MG63 (cell line): ENCODE results near the gene CCER1. TPM values are rescaled to one million over a fixed set of nuclear protein-coding genes. Genes with fewer than 3 reads are reported as not detected.
"Not testable (repeated sequence)": the region's sequence is repeated elsewhere in the genome, so short reads cannot be mapped to it uniquely, and the experiment has no call there.

Source experiments
- DNase-seq: peaks from one replicate; pipeline ENCODE4 v3.0.0-alpha.2; 2020
- H3K27me3 ChIP-seq: fragments of 250-450 bp; sonication (Bioruptor Pico); 2 replicates; pipeline ENCODE4 v1.5.1; 2020; ENCODE audit warnings: mild to moderate bottlenecking, moderate library complexity
- H3K36me3 ChIP-seq: fragments of 250-450 bp; sonication (Bioruptor Pico); 2 replicates; pipeline ENCODE4 v1.5.1; 2020; ENCODE audit warnings: mild to moderate bottlenecking, moderate library complexity
- H3K4me3 ChIP-seq: fragments of 250-450 bp; sonication (Bioruptor Pico); 2 replicates; pipeline ENCODE4 v1.5.1; 2020; ENCODE audit warnings: mild to moderate bottlenecking, moderate library complexity
- H3K9me3 ChIP-seq: fragments of 250-450 bp; sonication (Bioruptor Pico); 2 replicates; pipeline ENCODE4 v1.5.1; 2020; ENCODE audit warnings: mild to moderate bottlenecking, moderate library complexity
- total RNA-seq: library from RNA; depleted of rRNA; stranded (reverse); fragments of >200 nt; shearing (Covaris generic); gene quantifications from 2 replicates; pipeline ENCODE4 v1.2.3, GENCODE V29; 2014; ENCODE audit warnings: low replicate concordance; rRNA removed

Gene CCER1
- not detected in 2 replicates for total RNA-seq

GRCh38 chr12:90954921-90955320 is at the start of gene CCER1:
Gene CCER1, minus strand, starts transcription at chr12:90955176. Its CDS starts 434 bp downstream, at chr12:90954742.
- no peak for DNase-seq

GRCh38 chr12:91003737-91004136 is 48.8 kb upstream of the CCER1 start:
- no peak for DNase-seq
- Histone ChIP-seq H3K36me3 (no peaks in the 10 kb centered on the region), H3K9me3 (no peaks in the 10 kb centered on the region), H3K4me3 (no peak overlapping the region), H3K27me3 (no peaks in the 10 kb centered on the region)

More at GRCh38 chr12:90954921-90955320, at the start of gene CCER1:
- no peaks in the 10 kb centered on the region for H3K9me3 ChIP-seq
- H3K27me3 ChIP-seq: no peaks in the 10 kb centered on the region
- H3K36me3 ChIP-seq: no peaks in the 10 kb centered on the region
- H3K4me3 ChIP-seq: no peak within 1 kb of the TSS

GRCh38 chr12:91001306-91001705 is 46.3 kb upstream of the CCER1 start:
- H3K4me3 ChIP-seq: no peak overlapping the region
- H3K9me3 ChIP-seq: no peaks in the 10 kb centered on the region
- no peak for DNase-seq
- H3K27me3 ChIP-seq: no peaks in the 10 kb centered on the region
- no peaks in the 10 kb centered on the region for H3K36me3 ChIP-seq

- Histone ChIP-seq H3K27me3 (no peaks in the 10 kb centered on the region), H3K4me3 (no peak overlapping the region), H3K9me3 (no peaks in the 10 kb centered on the region), H3K36me3 (no peaks in the 10 kb centered on the region)
- no peak for DNase-seq
Observed at GRCh38 chr12:90999966-91000365, 45.0 kb upstream of the CCER1 start.

- H3K4me3 ChIP-seq: no peak overlapping the region
- no peak for DNase-seq
- H3K9me3 ChIP-seq: no peaks in the 10 kb centered on the region
- no peaks in the 10 kb centered on the region for H3K36me3 ChIP-seq
- H3K27me3 ChIP-seq: no peaks in the 10 kb centered on the region
Observed at GRCh38 chr12:90999527-90999926, 44.6 kb upstream of the CCER1 start.

- 0 out of 2 replicates have a peak, but pooled peaks cover 1% of the 10 kb centered on the region for H3K9me3 ChIP-seq
- H3K4me3 ChIP-seq: no peak overlapping the region
- no peaks in the 10 kb centered on the region for H3K27me3 ChIP-seq
- no peak for DNase-seq
- no peaks in the 10 kb centered on the region for H3K36me3 ChIP-seq
Observed at GRCh38 chr12:90995010-90995409, 40.0 kb upstream of the CCER1 start.

- H3K27me3 ChIP-seq: no peaks in the 10 kb centered on the region
- no peaks in the 10 kb centered on the region for H3K36me3 ChIP-seq
- no peak overlapping the region for H3K4me3 ChIP-seq
- no peak for DNase-seq
- H3K9me3 ChIP-seq: 0 out of 2 replicates have a peak, but pooled peaks cover 2% of the 10 kb centered on the region
Observed at GRCh38 chr12:90991952-90992465, 37.0 kb upstream of the CCER1 start.

GRCh38 chr12:90990611-90991010 is 35.6 kb upstream of the CCER1 start:
- no peaks in the 10 kb centered on the region for H3K36me3 ChIP-seq
- no peak for DNase-seq
- peaks cover 10% of the 10 kb centered on the region for H3K9me3 ChIP-seq
- no peak overlapping the region for H3K4me3 ChIP-seq
- H3K27me3 ChIP-seq: no peaks in the 10 kb centered on the region

- no peak for DNase-seq
- no peaks in the 10 kb centered on the region for H3K36me3 ChIP-seq
- no peaks in the 10 kb centered on the region for H3K27me3 ChIP-seq
- H3K4me3 ChIP-seq: no peak overlapping the region
- peaks cover 10% of the 10 kb centered on the region for H3K9me3 ChIP-seq
Observed at GRCh38 chr12:90989686-90990111, 34.7 kb upstream of the CCER1 start.

- no peak for DNase-seq
- H3K36me3 ChIP-seq: no peaks in the 10 kb centered on the region
- peaks cover 10% of the 10 kb centered on the region for H3K9me3 ChIP-seq
- H3K4me3 ChIP-seq: no peak overlapping the region
- no peaks in the 10 kb centered on the region for H3K27me3 ChIP-seq
Observed at GRCh38 chr12:90987520-90987919, 32.5 kb upstream of the CCER1 start.

GRCh38 chr12:90987101-90987500 is 32.1 kb upstream of the CCER1 start:
- DNase-seq: no peak
- H3K36me3 ChIP-seq: no peaks in the 10 kb centered on the region
- no peak overlapping the region for H3K4me3 ChIP-seq
- peaks cover 10% of the 10 kb centered on the region for H3K9me3 ChIP-seq
- H3K27me3 ChIP-seq: no peaks in the 10 kb centered on the region

GRCh38 chr12:90985331-90985730 is 30.4 kb upstream of the CCER1 start:
- not testable (repeated sequence) for H3K36me3 ChIP-seq, H3K27me3 ChIP-seq, DNase-seq, H3K9me3 ChIP-seq, H3K4me3 ChIP-seq

GRCh38 chr12:90984114-90984513 is 29.1 kb upstream of the CCER1 start:
- Histone ChIP-seq H3K4me3 (no peak overlapping the region), H3K9me3 (peaks cover 8% of the 10 kb centered on the region), H3K36me3 (no peaks in the 10 kb centered on the region), H3K27me3 (no peaks in the 10 kb centered on the region)
- no peak for DNase-seq

- no peak overlapping the region for H3K4me3 ChIP-seq
- H3K9me3 ChIP-seq: peaks cover 8% of the 10 kb centered on the region
- H3K27me3 ChIP-seq: no peaks in the 10 kb centered on the region
- no peaks in the 10 kb centered on the region for H3K36me3 ChIP-seq
- DNase-seq: no peak
Observed at GRCh38 chr12:90982170-90982569, 27.2 kb upstream of the CCER1 start.

- no peaks in the 10 kb centered on the region for H3K36me3 ChIP-seq
- H3K27me3 ChIP-seq: no peaks in the 10 kb centered on the region
- no peaks in the 10 kb centered on the region for H3K9me3 ChIP-seq
- H3K4me3 ChIP-seq: no peak overlapping the region
- no peak for DNase-seq
Observed at GRCh38 chr12:90979951-90980350, 25.0 kb upstream of the CCER1 start.

GRCh38 chr12:90979019-90979418 is 24.0 kb upstream of the CCER1 start:
- H3K36me3 ChIP-seq: no peaks in the 10 kb centered on the region
- no peak for DNase-seq
- no peak overlapping the region for H3K4me3 ChIP-seq
- H3K27me3 ChIP-seq: no peaks in the 10 kb centered on the region
- H3K9me3 ChIP-seq: no peaks in the 10 kb centered on the region

GRCh38 chr12:90978117-90978770 is 23.3 kb upstream of the CCER1 start:
- Histone ChIP-seq H3K9me3 (no peaks in the 10 kb centered on the region), H3K27me3 (no peaks in the 10 kb centered on the region), H3K36me3 (no peaks in the 10 kb centered on the region), H3K4me3 (no peak overlapping the region)
- no peak for DNase-seq

- no peak overlapping the region for H3K4me3 ChIP-seq
- DNase-seq: no peak
- no peaks in the 10 kb centered on the region for H3K27me3 ChIP-seq
- no peaks in the 10 kb centered on the region for H3K36me3 ChIP-seq
- no peaks in the 10 kb centered on the region for H3K9me3 ChIP-seq
Observed at GRCh38 chr12:90977224-90977623, 22.2 kb upstream of the CCER1 start.
